Measurements from ENCODE around the gene CDH4. TPM values are rescaled to one million over a fixed set of nuclear protein-coding genes. Genes with fewer than 3 reads are reported as not detected.

The CDH4 gene
- total RNA-seq, 1 donor from 2014 or later, result 8.3 TPM

DNA sequence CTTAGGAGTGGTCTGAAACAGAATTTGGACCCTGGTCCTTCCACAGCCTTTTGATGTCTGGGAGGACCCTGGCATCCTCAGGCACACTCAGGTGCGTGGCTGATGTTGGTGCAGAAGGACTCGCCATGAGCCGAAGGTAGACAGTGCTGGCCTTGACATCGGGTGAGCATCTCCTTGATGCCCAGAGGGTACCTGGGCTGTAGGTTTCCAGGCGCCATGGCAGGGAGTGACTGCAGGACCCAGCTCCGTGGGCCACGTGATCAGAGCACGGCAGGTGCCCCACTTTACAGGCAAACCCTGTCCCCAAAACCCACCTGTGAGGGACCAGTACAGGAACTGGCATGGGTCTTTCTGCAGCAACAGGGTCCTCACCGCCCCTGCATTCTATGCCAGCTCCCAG, 319.2 kb downstream of the CDH4 start:
- no peak for DNase-seq (ENCODE audit: extremely low spot score, unreplicated experiment)
- Mint-ChIP-seq H3K9me3 (no peaks in the 10 kb centered on the region), H3K27me3 (peaks cover 12% of the 10 kb centered on the region), H3K4me1 (ENCODE audit: unreplicated experiment) (peaks cover 4% of the 10 kb centered on the region), H3K36me3 (no peaks in the 10 kb centered on the region), H3K4me3 (no peak overlapping the region), H3K27ac (no peak overlapping the region)
- TF ChIP-seq, protein P1, sequence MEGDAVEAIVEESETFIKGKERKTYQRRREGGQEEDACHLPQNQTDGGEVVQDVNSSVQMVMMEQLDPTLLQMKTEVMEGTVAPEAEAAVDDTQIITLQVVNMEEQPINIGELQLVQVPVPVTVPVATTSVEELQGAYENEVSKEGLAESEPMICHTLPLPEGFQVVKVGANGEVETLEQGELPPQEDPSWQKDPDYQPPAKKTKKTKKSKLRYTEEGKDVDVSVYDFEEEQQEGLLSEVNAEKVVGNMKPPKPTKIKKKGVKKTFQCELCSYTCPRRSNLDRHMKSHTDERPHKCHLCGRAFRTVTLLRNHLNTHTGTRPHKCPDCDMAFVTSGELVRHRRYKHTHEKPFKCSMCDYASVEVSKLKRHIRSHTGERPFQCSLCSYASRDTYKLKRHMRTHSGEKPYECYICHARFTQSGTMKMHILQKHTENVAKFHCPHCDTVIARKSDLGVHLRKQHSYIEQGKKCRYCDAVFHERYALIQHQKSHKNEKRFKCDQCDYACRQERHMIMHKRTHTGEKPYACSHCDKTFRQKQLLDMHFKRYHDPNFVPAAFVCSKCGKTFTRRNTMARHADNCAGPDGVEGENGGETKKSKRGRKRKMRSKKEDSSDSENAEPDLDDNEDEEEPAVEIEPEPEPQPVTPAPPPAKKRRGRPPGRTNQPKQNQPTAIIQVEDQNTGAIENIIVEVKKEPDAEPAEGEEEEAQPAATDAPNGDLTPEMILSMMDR (conservative IDR thresholded peaks at IDR 0.05), result no peak

GRCh38 chr20:61571916-61572711, 320.1 kb downstream of the CDH4 start:
- Mint-ChIP-seq H3K27ac (no peak overlapping the region), H3K9me3 (no peaks in the 10 kb centered on the region), H3K4me3 (no peak overlapping the region), H3K27me3 (peaks cover 7% of the 10 kb centered on the region), H3K4me1 (ENCODE audit: unreplicated experiment) (peaks cover 4% of the 10 kb centered on the region), H3K36me3 (no peaks in the 10 kb centered on the region)
- DNase-seq (ENCODE audit: extremely low spot score, unreplicated experiment), result no peak
- TF ChIP-seq, protein P1 (conservative IDR thresholded peaks at IDR 0.05), result no peak

GRCh38 chr20:61572789-61573188, 320.7 kb downstream of the CDH4 start:
- Mint-ChIP-seq H3K27ac (no peak overlapping the region), H3K36me3 (no peaks in the 10 kb centered on the region), H3K9me3 (no peaks in the 10 kb centered on the region)

GRCh38 chr20:61573415-61574305, 321.6 kb downstream of the CDH4 start:
- DNase-seq (ENCODE audit: extremely low spot score, unreplicated experiment), result no peak
- H3K27ac Mint-ChIP-seq, result no peak overlapping the region
- no peaks in the 10 kb centered on the region for H3K9me3 Mint-ChIP-seq
- TF ChIP-seq, protein P1 (conservative IDR thresholded peaks at IDR 0.05), result no peak
- H3K27me3 Mint-ChIP-seq, result peaks cover 16% of the 10 kb centered on the region
- H3K36me3 Mint-ChIP-seq, result no peaks in the 10 kb centered on the region
- H3K4me1 Mint-ChIP-seq (ENCODE audit: unreplicated experiment), result peaks cover 4% of the 10 kb centered on the region
- H3K4me3 Mint-ChIP-seq, result no peak overlapping the region

More at GRCh38 chr20:61572789-61573188, 320.7 kb downstream of the CDH4 start:
- Mint-ChIP-seq H3K27me3 (peaks cover 11% of the 10 kb centered on the region), H3K4me1 (ENCODE audit: unreplicated experiment) (peaks cover 4% of the 10 kb centered on the region), H3K4me3 (no peak overlapping the region)
- TF ChIP-seq, protein P1 (conservative IDR thresholded peaks at IDR 0.05), result no peak
- DNase-seq (ENCODE audit: extremely low spot score, unreplicated experiment), result no peak

- Mint-ChIP-seq H3K4me1 (ENCODE audit: unreplicated experiment) (no peaks in the 10 kb centered on the region), H3K9me3 (no peaks in the 10 kb centered on the region), H3K36me3 (no peaks in the 10 kb centered on the region), H3K27me3 (peaks cover 20% of the 10 kb centered on the region), H3K4me3 (no peak overlapping the region), H3K27ac (no peak overlapping the region)
- no peak for DNase-seq (ENCODE audit: extremely low spot score, unreplicated experiment)
- TF ChIP-seq, protein P1 (conservative IDR thresholded peaks at IDR 0.05), result no peak
Measured at GRCh38 chr20:61575151-61575937, 323.3 kb downstream of the CDH4 start.
